Activated CD4-positive, alpha-beta T cell treated with anti-CD3 and anti-CD28 coated beads for 36 hours (primary cell): ENCODE data around the gene HBG2. TPM values are rescaled to one million over a fixed set of nuclear protein-coding genes. Genes with fewer than 3 reads are reported as not detected.

Experiments used
- ATAC-seq: fragments of 200-7000 bp; cut with Tn5 transposase; one replicate; pipeline ENCODE4 v1.10.0; 2021; ENCODE audit warnings: mild to moderate bottlenecking, moderate library complexity
- CTCF ChIA-PET: fragments of 350-600 bp; sonication (Branson Sonifier 250); formaldehyde crosslinking; loops from one replicate; lab custom pipeline; 2021; ENCODE audit warnings: antibody characterized with exemption; lab: Charles Lee
- POLR2A ChIA-PET: fragments of 350-600 bp; sonication (Branson Sonifier 250); formaldehyde crosslinking; loops from one replicate; lab custom pipeline; 2021; ENCODE audit warnings: antibody characterized with exemption, inconsistent platforms; lab: Charles Lee
- DNase-seq: peaks from one replicate; pipeline ENCODE4 v3.0.0-alpha.2; 2020
- H3K27ac Mint-ChIP-seq: one replicate; pipeline ENCODE4 v1.8.0; 2021; ENCODE audit warnings: mixed read lengths
- H3K27me3 Mint-ChIP-seq: one replicate; pipeline ENCODE4 v1.8.0; 2021; ENCODE audit warnings: mixed read lengths
- H3K36me3 Mint-ChIP-seq: one replicate; pipeline ENCODE4 v1.8.0; 2021; ENCODE audit warnings: low read depth, mixed read lengths
- H3K4me1 Mint-ChIP-seq: one replicate; pipeline ENCODE4 v1.8.0; 2021; ENCODE audit warnings: mixed read lengths
- H3K4me3 Mint-ChIP-seq: one replicate; pipeline ENCODE4 v1.8.0; 2021; ENCODE audit warnings: mild to moderate bottlenecking, moderate library complexity, mixed read lengths
- H3K9me3 Mint-ChIP-seq: one replicate; pipeline ENCODE4 v1.8.0; 2021; ENCODE audit warnings: low read depth, mixed read lengths
- intact Hi-C, 2 experiments: fragments of 100-400 bp; cut with DNase I in 1 of 2; cut with micrococcal nuclease in 1 of 2; formaldehyde crosslinking; loops; one replicate each; pipeline versions ENCODE4 v1.14.2 to v1.15.1; 2022 to 2024; cut with DNase I, micrococcal nuclease
- total RNA-seq, 2 experiments: library from RNA; stranded (reverse); gene quantifications; one replicate each; pipeline ENCODE4 v1.2.3, GENCODE V29; 2021

The HBG2 gene
- total RNA-seq, 2 experiments from 2014 or later, result not detected

DNA sequence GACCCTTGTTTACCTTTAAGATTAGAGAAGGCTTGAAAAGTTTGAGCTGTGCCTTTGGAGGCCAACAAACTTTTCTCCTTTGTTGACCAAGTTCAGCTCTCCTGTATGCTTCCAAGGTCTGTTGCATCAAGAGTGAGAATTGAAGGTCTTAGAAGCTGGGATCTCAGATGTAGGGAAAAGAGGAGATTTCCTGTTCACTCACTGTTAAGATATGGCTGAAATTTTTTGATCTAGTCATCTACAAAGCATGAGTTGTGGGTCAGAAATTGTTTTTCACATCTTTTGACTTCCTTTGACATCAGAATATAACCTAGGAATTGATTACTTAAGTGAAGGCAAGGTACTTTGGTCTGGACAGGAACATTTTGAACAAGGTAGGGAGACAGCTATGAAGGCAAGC is 35.1 kb upstream of the HBG2 start:
- no peaks in the 10 kb centered on the region for H3K4me1 Mint-ChIP-seq
- no peaks in the 10 kb centered on the region for H3K36me3 Mint-ChIP-seq
- ATAC-seq (no peak), DNase-seq (no peak)
- no peaks in the 10 kb centered on the region for H3K27me3 Mint-ChIP-seq
- CTCF ChIA-PET, result interaction anchor here (0.7 kb wide), 1 partner anchor 92 kb away, joined by 3 read pairs; no protein-coding TSS in a partner anchor
- H3K9me3 Mint-ChIP-seq, result no peaks in the 10 kb centered on the region
- intact Hi-C loops, result no loop called here
- no peak overlapping the region for H3K27ac Mint-ChIP-seq
- POLR2A ChIA-PET, result no interaction called here
- no peak overlapping the region for H3K4me3 Mint-ChIP-seq

DNA sequence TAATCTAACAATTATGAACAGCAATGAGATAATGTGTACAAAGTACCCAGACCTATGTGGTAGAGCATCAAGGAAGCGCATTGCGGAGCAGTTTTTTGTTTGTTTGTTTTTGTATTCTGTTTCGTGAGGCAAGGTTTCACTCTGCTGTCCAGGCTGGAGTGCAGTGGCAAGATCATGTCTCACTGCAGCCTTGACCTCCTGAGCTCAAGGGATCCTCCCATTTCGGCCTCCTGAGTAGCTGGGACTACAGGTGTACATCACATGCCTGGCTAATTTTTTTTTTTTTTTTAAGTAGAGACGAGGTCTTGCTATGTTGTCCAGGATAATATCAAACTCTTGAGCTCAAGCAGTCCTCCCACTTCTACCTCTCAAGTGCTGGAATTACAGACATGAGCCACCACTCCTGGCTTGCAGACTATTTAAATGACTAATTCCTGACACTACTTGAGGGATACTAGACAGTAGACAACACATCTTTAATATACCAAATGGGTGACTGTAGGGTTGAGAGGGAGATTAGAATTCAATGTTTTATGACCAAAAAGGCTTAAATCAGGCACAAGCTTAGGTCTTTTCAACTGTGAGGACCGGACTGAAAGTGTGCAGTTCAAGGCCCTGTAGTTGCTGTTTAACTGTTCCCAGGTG is 34.4 kb upstream of the HBG2 start:
- H3K4me3 Mint-ChIP-seq, result no peak overlapping the region
- no peaks in the 10 kb centered on the region for H3K9me3 Mint-ChIP-seq
- no peaks in the 10 kb centered on the region for H3K36me3 Mint-ChIP-seq
- intact Hi-C loops, result no loop called here
- no peaks in the 10 kb centered on the region for H3K4me1 Mint-ChIP-seq
- ATAC-seq (no peak), DNase-seq (no peak)
- no peak overlapping the region for H3K27ac Mint-ChIP-seq
- ChIA-PET POLR2A (no interaction called here), CTCF (interaction anchor here (0.5 kb wide), 1 partner anchor 620 kb away, joined by 4 read pairs; no protein-coding TSS in a partner anchor)
- no peaks in the 10 kb centered on the region for H3K27me3 Mint-ChIP-seq

DNA sequence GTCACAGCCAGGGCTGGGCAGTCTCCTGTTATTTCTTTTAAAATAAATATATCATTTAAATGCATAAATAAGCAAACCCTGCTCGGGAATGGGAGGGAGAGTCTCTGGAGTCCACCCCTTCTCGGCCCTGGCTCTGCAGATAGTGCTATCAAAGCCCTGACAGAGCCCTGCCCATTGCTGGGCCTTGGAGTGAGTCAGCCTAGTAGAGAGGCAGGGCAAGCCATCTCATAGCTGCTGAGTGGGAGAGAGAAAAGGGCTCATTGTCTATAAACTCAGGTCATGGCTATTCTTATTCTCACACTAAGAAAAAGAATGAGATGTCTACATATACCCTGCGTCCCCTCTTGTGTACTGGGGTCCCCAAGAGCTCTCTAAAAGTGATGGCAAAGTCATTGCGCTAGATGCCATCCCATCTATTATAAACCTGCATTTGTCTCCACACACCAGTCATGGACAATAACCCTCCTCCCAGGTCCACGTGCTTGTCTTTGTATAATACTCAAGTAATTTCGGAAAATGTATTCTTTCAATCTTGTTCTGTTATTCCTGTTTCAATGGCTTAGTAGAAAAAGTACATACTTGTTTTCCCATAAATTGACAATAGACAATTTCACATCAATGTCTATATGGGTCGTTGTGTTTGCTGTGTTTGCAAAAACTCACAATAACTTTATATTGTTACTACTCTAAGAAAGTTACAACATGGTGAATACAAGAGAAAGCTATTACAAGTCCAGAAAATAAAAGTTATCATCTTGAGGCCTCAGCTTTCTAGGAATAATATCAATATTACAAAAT is 33.7 kb upstream of the HBG2 start:
- no peaks in the 10 kb centered on the region for H3K27me3 Mint-ChIP-seq
- no peaks in the 10 kb centered on the region for H3K9me3 Mint-ChIP-seq
- no peak overlapping the region for H3K4me3 Mint-ChIP-seq
- ATAC-seq, result no peak
- DNase-seq, result no peak
- ChIA-PET CTCF (no interaction called here), POLR2A (no interaction called here)
- no peak overlapping the region for H3K27ac Mint-ChIP-seq
- intact Hi-C loops, result no loop called here
- H3K36me3 Mint-ChIP-seq, result no peaks in the 10 kb centered on the region
- no peaks in the 10 kb centered on the region for H3K4me1 Mint-ChIP-seq

DNA sequence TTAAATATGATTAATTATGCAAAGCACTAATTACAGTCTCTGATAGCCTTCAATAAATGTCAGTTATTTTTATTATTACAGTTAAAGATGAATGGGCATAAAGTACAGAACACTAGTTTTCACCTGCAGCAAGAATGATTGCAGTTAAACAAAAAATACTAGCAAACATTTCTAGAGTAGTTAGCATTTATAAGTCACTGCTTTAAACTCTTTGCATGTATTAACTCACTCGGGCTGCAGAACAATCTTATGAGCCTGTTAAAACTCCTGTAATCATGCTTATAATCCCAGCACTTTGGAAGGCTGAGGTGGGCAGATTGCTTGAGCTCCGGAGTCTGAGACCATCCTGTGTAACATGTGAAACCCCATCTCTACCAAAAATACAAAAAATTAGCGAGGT is 32.3 kb upstream of the HBG2 start:
- ChIA-PET CTCF (no interaction called here), POLR2A (no interaction called here)
- DNase-seq (no peak), ATAC-seq (no peak)
- Mint-ChIP-seq H3K27ac (no peak overlapping the region), H3K27me3 (no peaks in the 10 kb centered on the region), H3K4me1 (no peaks in the 10 kb centered on the region), H3K4me3 (no peak overlapping the region), H3K36me3 (no peaks in the 10 kb centered on the region), H3K9me3 (no peaks in the 10 kb centered on the region)
- intact Hi-C loops, result no loop called here

DNA sequence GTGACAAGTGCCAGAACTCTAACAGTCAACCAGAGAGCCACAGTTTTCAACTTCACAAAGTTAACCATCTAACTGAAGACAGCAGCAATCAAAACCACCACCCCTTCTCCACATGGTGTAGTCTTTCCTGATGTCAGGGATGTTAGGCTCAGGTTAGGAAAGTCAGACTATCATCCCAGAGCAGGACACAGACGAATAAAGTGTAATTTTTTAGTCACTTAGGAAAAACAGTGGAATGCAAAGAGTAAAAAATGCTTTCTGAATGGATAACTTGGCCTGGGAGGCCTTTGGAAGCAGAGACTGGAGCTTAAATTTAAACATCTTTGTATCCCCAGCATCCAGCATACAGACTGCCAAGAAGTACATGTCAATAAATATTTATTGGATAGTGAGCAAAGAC is 31.8 kb upstream of the HBG2 start:
- ATAC-seq (no peak), DNase-seq (no peak)
- Mint-ChIP-seq H3K9me3 (no peaks in the 10 kb centered on the region), H3K4me1 (no peaks in the 10 kb centered on the region), H3K4me3 (no peak overlapping the region), H3K27me3 (no peaks in the 10 kb centered on the region), H3K27ac (no peak overlapping the region), H3K36me3 (no peaks in the 10 kb centered on the region)
- ChIA-PET POLR2A (no interaction called here), CTCF (interaction anchor here (0.6 kb wide), 1 partner anchor 190 kb away, joined by 3 read pairs; no protein-coding TSS in a partner anchor)
- intact Hi-C loops, result no loop called here

DNA sequence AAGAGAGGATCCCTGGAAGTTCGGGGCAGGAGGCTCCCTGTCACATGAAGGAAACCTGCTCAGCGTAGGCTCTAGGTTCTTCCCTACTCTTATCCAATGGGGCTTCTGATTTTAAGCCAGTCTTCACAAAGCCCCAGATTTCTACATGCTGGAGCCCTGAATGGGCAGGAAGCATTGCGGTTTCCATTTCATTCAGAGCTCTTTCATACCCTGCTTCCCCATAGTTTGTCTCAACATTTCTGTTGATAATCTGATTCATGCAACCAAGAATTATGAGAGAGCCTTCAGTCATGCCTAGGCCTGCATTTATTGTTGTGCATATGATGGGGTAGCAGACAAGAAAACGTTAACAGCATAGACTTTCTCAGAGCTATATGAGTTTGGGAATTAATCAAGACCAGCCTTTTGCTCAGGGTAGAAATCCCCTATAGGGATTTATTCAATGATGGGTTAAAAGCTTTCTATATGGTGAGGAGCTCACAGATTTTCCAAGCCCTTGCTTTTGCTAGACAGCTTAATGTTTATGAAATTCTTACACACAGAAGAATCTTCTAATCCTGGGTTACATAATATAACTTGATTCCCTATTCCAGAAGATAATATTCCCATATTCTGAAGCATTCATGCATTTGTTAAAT is 31.2 kb upstream of the HBG2 start:
- H3K36me3 Mint-ChIP-seq, result no peaks in the 10 kb centered on the region
- H3K4me3 Mint-ChIP-seq, result no peak overlapping the region
- H3K4me1 Mint-ChIP-seq, result no peaks in the 10 kb centered on the region
- H3K9me3 Mint-ChIP-seq, result no peaks in the 10 kb centered on the region
- ChIA-PET POLR2A (no interaction called here), CTCF (interaction anchor here (0.6 kb wide), 1 partner anchor 190 kb away, joined by 3 read pairs; no protein-coding TSS in a partner anchor)
- no peak overlapping the region for H3K27ac Mint-ChIP-seq
- intact Hi-C loops, result no loop called here
- ATAC-seq (no peak), DNase-seq (no peak)
- H3K27me3 Mint-ChIP-seq, result no peaks in the 10 kb centered on the region

DNA sequence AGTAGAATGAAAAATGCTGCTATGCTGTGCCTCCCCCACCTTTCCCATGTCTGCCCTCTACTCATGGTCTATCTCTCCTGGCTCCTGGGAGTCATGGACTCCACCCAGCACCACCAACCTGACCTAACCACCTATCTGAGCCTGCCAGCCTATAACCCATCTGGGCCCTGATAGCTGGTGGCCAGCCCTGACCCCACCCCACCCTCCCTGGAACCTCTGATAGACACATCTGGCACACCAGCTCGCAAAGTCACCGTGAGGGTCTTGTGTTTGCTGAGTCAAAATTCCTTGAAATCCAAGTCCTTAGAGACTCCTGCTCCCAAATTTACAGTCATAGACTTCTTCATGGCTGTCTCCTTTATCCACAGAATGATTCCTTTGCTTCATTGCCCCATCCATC is 30.1 kb upstream of the HBG2 start:
- H3K36me3 Mint-ChIP-seq, result no peaks in the 10 kb centered on the region
- H3K4me3 Mint-ChIP-seq, result no peak overlapping the region
- H3K27ac Mint-ChIP-seq, result no peak overlapping the region
- ATAC-seq, result no peak
- no peaks in the 10 kb centered on the region for H3K27me3 Mint-ChIP-seq
- POLR2A ChIA-PET, result no interaction called here
- CTCF ChIA-PET, result interaction anchor here (0.7 kb wide), 1 partner anchor 1097 kb away, joined by 3 read pairs; no protein-coding TSS in a partner anchor
- H3K4me1 Mint-ChIP-seq, result peaks cover 2% of the 10 kb centered on the region
- no peaks in the 10 kb centered on the region for H3K9me3 Mint-ChIP-seq
- no peak for DNase-seq
- intact Hi-C loops, result no loop called here

DNA sequence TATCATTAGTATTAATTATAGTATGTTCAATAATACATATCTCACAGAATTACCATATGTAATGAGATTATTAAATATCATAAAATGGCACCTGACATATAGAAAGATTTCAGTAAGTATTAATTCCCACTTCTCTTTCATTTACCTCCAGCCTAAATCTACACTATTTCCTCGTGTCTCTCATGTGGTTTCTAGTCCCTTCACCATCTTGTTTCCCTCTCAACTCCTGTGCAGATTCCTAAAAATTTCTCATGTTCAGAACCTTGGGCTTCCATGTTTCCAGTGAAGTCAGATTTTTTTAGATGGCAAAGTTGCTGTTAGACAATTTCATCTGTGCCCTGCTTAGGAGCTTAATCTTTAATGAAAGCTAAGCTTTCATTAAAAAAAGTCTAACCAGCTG is 29.3 kb upstream of the HBG2 start:
- Mint-ChIP-seq H3K27me3 (no peaks in the 10 kb centered on the region), H3K9me3 (no peaks in the 10 kb centered on the region), H3K4me1 (peaks cover 2% of the 10 kb centered on the region), H3K36me3 (no peaks in the 10 kb centered on the region), H3K27ac (no peak overlapping the region), H3K4me3 (no peak overlapping the region)
- POLR2A ChIA-PET, result no interaction called here
- intact Hi-C loops, result no loop called here
- no peak for DNase-seq
- ATAC-seq, result no peak
- CTCF ChIA-PET, result interaction anchor here (0.7 kb wide), 1 partner anchor 72 kb away, joined by 3 read pairs; no protein-coding TSS in a partner anchor

DNA sequence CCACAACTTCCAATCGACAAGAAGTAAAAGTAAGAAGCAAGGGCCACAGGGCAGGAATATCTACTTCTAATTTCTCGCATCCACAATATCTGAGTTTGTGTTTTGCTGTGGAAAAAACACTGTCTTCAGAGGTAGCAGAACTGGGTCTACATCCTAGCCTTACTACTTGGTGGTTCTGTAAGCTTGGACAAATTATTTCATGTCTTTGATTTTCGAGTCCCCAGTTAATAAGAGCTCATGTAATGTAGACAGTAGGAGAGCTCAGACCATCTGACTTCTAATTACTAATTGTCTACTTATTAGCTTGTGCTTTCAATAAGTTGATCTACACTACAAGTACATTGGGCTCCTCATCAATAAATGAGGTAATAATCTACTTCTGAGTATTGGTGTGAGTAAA is 28.5 kb upstream of the HBG2 start:
- CTCF ChIA-PET, result no interaction called here
- DNase-seq, result no peak
- Mint-ChIP-seq H3K9me3 (no peaks in the 10 kb centered on the region), H3K4me3 (no peak overlapping the region), H3K36me3 (no peaks in the 10 kb centered on the region), H3K27me3 (no peaks in the 10 kb centered on the region), H3K27ac (no peak overlapping the region), H3K4me1 (peaks cover 2% of the 10 kb centered on the region)
- intact Hi-C loops, result no loop called here
- POLR2A ChIA-PET, result no interaction called here
- no peak for ATAC-seq

DNA sequence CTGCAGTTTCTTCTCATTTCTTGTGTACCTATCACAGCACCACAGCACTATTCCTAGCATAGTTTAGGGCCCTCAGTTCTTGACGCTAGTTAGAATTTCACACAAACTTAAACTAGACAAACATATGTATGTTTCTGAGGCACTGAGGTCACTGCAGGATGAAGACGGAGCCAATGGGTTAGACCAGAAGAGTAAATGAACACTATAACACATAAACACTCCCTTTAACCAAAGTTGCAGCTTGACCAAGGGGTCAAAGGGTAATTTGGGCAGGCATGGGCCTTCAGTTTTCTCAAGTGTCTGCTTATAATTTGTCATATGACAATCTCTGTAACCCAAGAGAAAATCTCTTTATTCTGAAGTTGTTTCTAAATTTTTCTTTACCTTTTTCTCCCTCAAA is 28.0 kb upstream of the HBG2 start:
- ATAC-seq, result no peak
- CTCF ChIA-PET, result no interaction called here

DNA sequence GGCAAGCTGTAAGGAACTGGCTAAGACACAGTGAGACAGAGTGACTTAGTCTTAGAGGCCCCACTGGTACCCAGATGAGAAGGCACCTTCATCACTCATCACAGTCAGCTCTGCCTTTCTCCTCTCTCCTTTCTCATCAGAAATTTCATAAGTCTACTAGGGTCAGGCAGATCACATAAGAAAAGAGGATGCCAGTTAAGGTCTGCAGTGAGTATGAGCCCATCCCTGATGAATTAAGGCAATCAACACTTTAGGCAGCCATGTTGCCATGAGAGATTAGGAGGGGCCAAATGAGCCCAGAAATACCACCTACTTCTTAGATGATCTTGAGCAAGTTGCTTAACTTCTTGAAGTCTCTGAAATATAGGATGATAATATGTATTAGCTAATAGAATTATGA is 27.0 kb upstream of the HBG2 start:
- CTCF ChIA-PET, result no interaction called here
- Mint-ChIP-seq H3K9me3 (no peaks in the 10 kb centered on the region), H3K4me1 (peaks cover 2% of the 10 kb centered on the region), H3K36me3 (no peaks in the 10 kb centered on the region), H3K27me3 (no peaks in the 10 kb centered on the region), H3K27ac (no peak overlapping the region), H3K4me3 (no peak overlapping the region)
- DNase-seq (no peak), ATAC-seq (no peak)
- intact Hi-C loops, result no loop called here
- POLR2A ChIA-PET, result no interaction called here

More for the DNA sequence above, 28.0 kb upstream of the HBG2 start:
- no peaks in the 10 kb centered on the region for H3K9me3 Mint-ChIP-seq
- intact Hi-C loops, result no loop called here
- no peaks in the 10 kb centered on the region for H3K36me3 Mint-ChIP-seq
- no peak for DNase-seq
- POLR2A ChIA-PET, result no interaction called here
- no peaks in the 10 kb centered on the region for H3K27me3 Mint-ChIP-seq
- H3K4me3 Mint-ChIP-seq, result no peak overlapping the region
- H3K4me1 Mint-ChIP-seq, result peaks cover 2% of the 10 kb centered on the region
- H3K27ac Mint-ChIP-seq, result no peak overlapping the region
